ENCODE measurements around the gene GPR137C. TPM values are rescaled to one million over a fixed set of nuclear protein-coding genes. Genes with fewer than 3 reads are reported as not detected.

GPR137C gene
- total and polyA plus RNA-seq, 4 donors: 0.13 to 1.7 (median 0.45) TPM

DNA sequence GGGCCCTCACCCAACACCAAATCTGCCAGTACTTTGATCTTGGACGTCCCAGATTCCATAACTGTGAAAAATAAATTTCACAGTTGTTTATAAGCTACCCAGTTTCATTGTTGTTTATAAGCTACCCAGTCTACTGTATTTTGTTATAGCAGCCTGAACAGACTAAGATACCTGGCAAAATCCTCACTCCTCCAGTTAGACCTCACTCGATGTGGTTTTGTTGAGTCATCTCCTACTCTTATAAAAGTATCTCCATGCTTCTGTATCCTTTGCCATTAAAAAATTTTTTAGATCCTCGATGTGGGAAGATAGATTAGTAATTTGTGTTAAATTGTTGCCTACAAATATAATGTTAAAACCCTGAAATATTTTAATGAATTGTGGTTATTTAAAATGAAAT lies 16.4 kb upstream of the GPR137C start:
- Histone ChIP-seq H3K27ac (ENCODE audit: low read depth in 1 of 2, low read length in 2 of 2) (no peak overlapping the region), H3K4me3 (ENCODE audit: low read length in 2 of 2) (no peak overlapping the region), H3K36me3 (ENCODE audit: control insufficient read depth in 1 of 2, insufficient read depth in 2 of 2, low read length in 1 of 2) (peaks cover 5 to 6% of the 10 kb centered on the region in 2 donors), H3K4me1 (ENCODE audit: control insufficient read depth in 1 of 2, insufficient read depth in 2 of 2, low read length in 2 of 2) (no peaks in the 10 kb centered on the region), H3K27me3 (ENCODE audit: control insufficient read depth in 1 of 2, insufficient read depth in 2 of 2, low read length in 1 of 2) (no peaks in the 10 kb centered on the region), H3K9me3 (ENCODE audit: control insufficient read depth, low read length) (no peaks in the 10 kb centered on the region)
- ATAC-seq (ENCODE audit: low FRiP score) (no peak), DNase-seq (no peak)
- intact Hi-C loops (cut with DNase I): no loop called here
- WGBS, 2 donors: 89 to 90% methylated on average over 3 of the region's 3 CpGs

DNA sequence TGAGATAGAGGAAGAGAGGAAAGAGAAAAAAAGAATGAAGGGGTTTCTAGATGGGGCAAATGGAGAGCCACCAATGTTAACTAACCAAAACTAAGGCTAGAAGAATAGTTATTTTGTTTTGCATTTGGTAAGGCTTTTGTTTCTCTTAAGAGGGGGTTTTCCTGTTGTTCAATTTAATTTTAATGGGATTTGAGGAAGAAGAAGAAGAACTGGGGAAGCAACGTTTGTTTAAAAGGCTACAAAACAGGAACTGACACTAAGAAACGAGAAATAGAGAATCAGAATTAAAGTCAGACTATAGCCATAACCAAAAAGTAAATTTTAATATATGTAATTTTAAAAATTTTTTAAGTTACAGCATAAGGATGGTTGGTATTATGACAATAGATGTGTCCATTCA lies 14.0 kb upstream of the GPR137C start:
- DNase-seq (no peak), ATAC-seq (ENCODE audit: low FRiP score) (no peak)
- no peaks in the 10 kb centered on the region for H3K4me1 ChIP-seq (ENCODE audit: control insufficient read depth in 1 of 2, insufficient read depth in 2 of 2, low read length in 2 of 2)
- H3K27me3 ChIP-seq (ENCODE audit: control insufficient read depth in 1 of 2, insufficient read depth in 2 of 2, low read length in 1 of 2): no peaks in the 10 kb centered on the region
- H3K4me3 ChIP-seq (ENCODE audit: low read length in 2 of 2): no peak overlapping the region
- intact Hi-C loops (cut with DNase I): no loop called here
- no peak overlapping the region for H3K27ac ChIP-seq (ENCODE audit: low read depth in 1 of 2, low read length in 2 of 2)
- 76 to 81% methylated on average over 2 of the region's 2 CpGs for WGBS, 2 donors
- H3K36me3 ChIP-seq (ENCODE audit: control insufficient read depth in 1 of 2, insufficient read depth in 2 of 2, low read length in 1 of 2): peaks cover 5 to 6% of the 10 kb centered on the region in 2 donors
- no peaks in the 10 kb centered on the region for H3K9me3 ChIP-seq (ENCODE audit: control insufficient read depth, low read length)

DNA sequence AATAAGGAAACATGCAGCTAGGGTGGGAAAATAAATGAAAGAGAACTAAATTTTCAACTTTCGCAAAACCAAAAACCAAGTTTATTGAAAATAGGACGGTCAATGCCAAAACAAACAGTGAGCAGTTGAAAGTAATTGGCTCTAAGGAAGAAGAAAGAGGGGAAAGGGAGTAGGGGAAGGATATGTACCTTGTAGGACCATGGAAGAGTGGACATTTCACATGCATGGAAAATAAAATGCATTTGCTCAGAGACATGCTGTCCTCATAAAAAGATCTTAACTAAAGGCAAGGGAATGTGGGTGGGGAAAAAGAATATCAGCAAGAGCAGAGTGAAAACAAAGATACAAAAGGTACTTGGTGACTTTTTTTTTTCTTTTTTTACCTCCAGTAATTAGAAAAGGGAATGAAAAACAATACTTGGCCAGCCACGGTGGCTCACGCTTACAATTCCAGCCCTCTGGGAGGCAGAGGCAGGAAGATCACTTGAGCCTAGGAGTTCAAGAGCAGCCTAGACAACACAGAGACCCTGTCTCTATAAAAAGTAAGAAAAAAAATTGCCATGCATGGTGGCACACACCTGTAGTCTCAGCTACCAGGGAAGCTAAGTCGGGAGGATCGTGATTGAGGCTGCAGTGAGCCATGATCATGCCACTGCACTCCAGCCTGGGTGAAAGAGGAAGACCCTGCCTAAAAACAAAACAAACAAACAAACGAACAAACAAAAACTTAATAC lies 6.9 kb upstream of the GPR137C start:
- ATAC-seq (ENCODE audit: low FRiP score) (no peak), DNase-seq (no peak)
- intact Hi-C loops (cut with DNase I): no loop called here
- no peaks in the 10 kb centered on the region for H3K4me1 ChIP-seq (ENCODE audit: control insufficient read depth in 1 of 2, insufficient read depth in 2 of 2, low read length in 2 of 2)
- H3K36me3 ChIP-seq (ENCODE audit: control insufficient read depth in 1 of 2, insufficient read depth in 2 of 2, low read length in 1 of 2): no peaks in the 10 kb centered on the region
- no peaks in the 10 kb centered on the region for H3K27me3 ChIP-seq (ENCODE audit: control insufficient read depth in 1 of 2, insufficient read depth in 2 of 2, low read length in 1 of 2)
- no peak overlapping the region for H3K4me3 ChIP-seq (ENCODE audit: low read length in 2 of 2)
- peak overlapping the region in 1 of 2 donors; percentile 51 for H3K27ac ChIP-seq (ENCODE audit: low read depth in 1 of 2, low read length in 2 of 2)
- 59 to 61% methylated on average over 7 of the region's 7 CpGs for WGBS, 2 donors
- no peaks in the 10 kb centered on the region for H3K9me3 ChIP-seq (ENCODE audit: control insufficient read depth, low read length)

DNA sequence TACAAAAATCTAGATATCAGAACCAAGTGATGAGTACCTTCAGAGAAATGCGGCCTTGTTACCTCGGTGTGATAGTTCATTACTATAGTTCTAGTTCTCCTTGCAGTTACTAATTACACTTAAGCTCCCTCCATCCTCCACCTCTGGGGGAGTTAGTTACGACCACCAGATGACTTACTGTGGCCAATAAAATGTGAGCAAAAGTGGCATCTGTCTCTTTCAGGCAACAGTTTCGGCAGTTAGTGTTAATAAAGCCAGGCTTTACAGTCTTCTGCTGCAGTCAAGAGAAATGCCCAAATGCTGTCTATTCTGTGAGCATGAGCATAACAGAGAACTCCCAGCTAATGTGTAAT lies 6.3 kb upstream of the GPR137C start:
- H3K27ac ChIP-seq (ENCODE audit: low read depth in 1 of 2, low read length in 2 of 2): no peak overlapping the region
- no peaks in the 10 kb centered on the region for H3K4me1 ChIP-seq (ENCODE audit: control insufficient read depth in 1 of 2, insufficient read depth in 2 of 2, low read length in 2 of 2)
- H3K36me3 ChIP-seq (ENCODE audit: control insufficient read depth in 1 of 2, insufficient read depth in 2 of 2, low read length in 1 of 2): no peaks in the 10 kb centered on the region
- DNase-seq (no peak), ATAC-seq (ENCODE audit: low FRiP score) (no peak)
- no peaks in the 10 kb centered on the region for H3K9me3 ChIP-seq (ENCODE audit: control insufficient read depth, low read length)
- no peak overlapping the region for H3K4me3 ChIP-seq (ENCODE audit: low read length in 2 of 2)
- H3K27me3 ChIP-seq (ENCODE audit: control insufficient read depth in 1 of 2, insufficient read depth in 2 of 2, low read length in 1 of 2): no peaks in the 10 kb centered on the region
- 74 to 78% methylated on average over 4 of the region's 4 CpGs for WGBS, 2 donors
- intact Hi-C loops (cut with DNase I): no loop called here

DNA sequence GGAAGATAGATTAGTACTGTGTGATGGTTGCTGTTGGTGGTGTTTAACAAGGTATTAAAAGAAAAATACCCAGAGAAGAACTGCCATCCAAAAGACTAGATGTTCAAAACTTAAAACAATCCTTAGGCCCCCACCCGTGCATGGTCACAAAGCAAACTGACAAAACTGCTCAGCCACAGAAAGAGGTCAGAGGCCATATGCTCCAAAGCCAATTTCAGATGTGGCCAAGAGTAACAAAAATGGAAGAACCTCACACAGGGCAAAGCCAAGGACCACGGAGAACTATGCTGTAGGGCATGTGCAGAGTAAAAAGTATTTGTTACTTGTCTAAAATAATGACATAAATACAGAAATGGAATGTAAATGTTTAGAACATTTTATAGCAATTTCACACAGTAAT lies 5.6 kb upstream of the GPR137C start:
- Histone ChIP-seq H3K27me3 (ENCODE audit: control insufficient read depth in 1 of 2, insufficient read depth in 2 of 2, low read length in 1 of 2) (no peaks in the 10 kb centered on the region), H3K36me3 (ENCODE audit: control insufficient read depth in 1 of 2, insufficient read depth in 2 of 2, low read length in 1 of 2) (no peaks in the 10 kb centered on the region), H3K9me3 (ENCODE audit: control insufficient read depth, low read length) (no peaks in the 10 kb centered on the region), H3K4me3 (ENCODE audit: low read length in 2 of 2) (no peak overlapping the region), H3K27ac (ENCODE audit: low read depth in 1 of 2, low read length in 2 of 2) (no peak overlapping the region), H3K4me1 (ENCODE audit: control insufficient read depth in 1 of 2, insufficient read depth in 2 of 2, low read length in 2 of 2) (no peaks in the 10 kb centered on the region)
- 4 to 7% methylated on average over 2 of the region's 2 CpGs for WGBS, 2 donors
- intact Hi-C loops (cut with DNase I): no loop called here
- peak; percentile 36 for ATAC-seq (ENCODE audit: low FRiP score)
- no peak for DNase-seq

DNA sequence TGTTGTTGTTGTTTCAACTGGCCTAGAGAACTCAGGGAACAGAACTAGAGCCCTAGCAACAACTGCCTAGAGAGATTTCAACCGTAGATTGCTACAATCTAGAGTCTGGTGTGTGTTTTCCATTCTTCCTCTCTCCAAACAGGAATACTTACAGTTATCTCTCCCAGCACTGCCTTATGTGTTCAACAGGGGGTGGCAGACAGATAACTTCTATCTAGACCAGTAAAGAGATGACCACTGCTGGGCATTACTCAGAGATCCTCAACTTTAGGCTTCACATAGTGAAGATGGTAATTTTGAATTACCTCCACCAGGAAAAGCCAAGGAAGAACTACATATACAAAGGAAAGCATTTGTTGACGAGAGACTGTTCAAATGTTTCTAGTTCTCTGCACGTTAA lies 5.1 kb upstream of the GPR137C start:
- no peak for ATAC-seq (ENCODE audit: low FRiP score)
- H3K4me1 ChIP-seq (ENCODE audit: control insufficient read depth in 1 of 2, insufficient read depth in 2 of 2, low read length in 2 of 2): no peaks in the 10 kb centered on the region
- no peaks in the 10 kb centered on the region for H3K27me3 ChIP-seq (ENCODE audit: control insufficient read depth in 1 of 2, insufficient read depth in 2 of 2, low read length in 1 of 2)
- no peaks in the 10 kb centered on the region for H3K36me3 ChIP-seq (ENCODE audit: control insufficient read depth in 1 of 2, insufficient read depth in 2 of 2, low read length in 1 of 2)
- no peaks in the 10 kb centered on the region for H3K9me3 ChIP-seq (ENCODE audit: control insufficient read depth, low read length)
- no peak overlapping the region for H3K27ac ChIP-seq (ENCODE audit: low read depth in 1 of 2, low read length in 2 of 2)
- H3K4me3 ChIP-seq (ENCODE audit: low read length in 2 of 2): no peak overlapping the region
- 66 to 73% methylated on average over 3 of the region's 3 CpGs for WGBS, 2 donors
- no peak for DNase-seq
- intact Hi-C loops (cut with DNase I): no loop called here

DNA sequence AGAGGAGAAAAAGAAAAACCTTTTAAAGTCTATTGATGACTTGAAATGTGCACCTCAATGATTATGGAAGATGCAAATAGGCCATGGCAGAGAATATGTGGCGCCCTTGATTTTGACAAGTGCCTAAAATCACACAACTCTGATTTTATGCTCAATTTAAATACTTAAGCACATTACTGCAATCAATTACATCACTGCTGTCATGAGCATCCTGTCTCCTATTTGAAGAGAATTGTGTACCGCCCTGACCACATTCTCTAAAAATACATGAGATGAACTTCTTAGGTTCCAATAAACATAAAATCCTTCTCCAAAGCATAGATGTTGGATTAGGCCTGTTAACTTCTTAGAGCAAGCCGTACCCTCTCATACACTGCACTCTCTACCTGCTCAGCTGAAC lies 2.0 kb upstream of the GPR137C start:
- ATAC-seq (ENCODE audit: low FRiP score): no peak
- H3K27me3 ChIP-seq (ENCODE audit: control insufficient read depth in 1 of 2, insufficient read depth in 2 of 2, low read length in 1 of 2): no peaks in the 10 kb centered on the region
- H3K36me3 ChIP-seq (ENCODE audit: control insufficient read depth in 1 of 2, insufficient read depth in 2 of 2, low read length in 1 of 2): no peaks in the 10 kb centered on the region
- no peaks in the 10 kb centered on the region for H3K4me1 ChIP-seq (ENCODE audit: control insufficient read depth in 1 of 2, insufficient read depth in 2 of 2, low read length in 2 of 2)
- H3K9me3 ChIP-seq (ENCODE audit: control insufficient read depth, low read length): no peaks in the 10 kb centered on the region
- intact Hi-C loops (cut with DNase I): loop anchor here (5.0 to 10.0 kb wide), 4 partner anchors 144 to 602 kb away; partner anchors contain the start of genes ERO1A (in 2 of the 2), DDHD1 (in 1 of the 2) and PTGER2 (in 1 of the 2)
- DNase-seq: no peak
- H3K27ac ChIP-seq (ENCODE audit: low read depth in 1 of 2, low read length in 2 of 2): no peak overlapping the region
- H3K4me3 ChIP-seq (ENCODE audit: low read length in 2 of 2): no peak overlapping the region
- WGBS, 2 donors: 91 to 93% methylated on average over 3 of the region's 3 CpGs

DNA sequence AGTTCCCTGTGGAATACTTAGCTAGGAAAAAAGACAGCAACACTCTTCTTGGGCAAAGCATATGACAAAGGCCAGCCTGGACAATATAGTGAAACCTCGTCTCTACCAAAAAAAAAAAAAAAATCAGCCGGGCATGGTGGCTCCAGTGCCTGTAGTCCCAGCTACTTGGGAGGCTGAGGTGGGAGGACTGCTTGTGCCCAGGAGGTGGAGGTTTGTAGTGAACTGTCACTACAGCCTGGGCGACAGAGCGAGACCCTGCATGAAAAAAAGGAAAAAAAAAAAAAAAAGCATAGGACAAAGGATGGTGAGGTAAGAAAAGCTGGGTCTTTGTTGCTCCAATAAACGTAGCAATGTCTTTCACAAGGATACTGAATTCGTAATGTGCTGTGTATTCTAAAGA lies 1.4 kb upstream of the GPR137C start:
- 19 to 23% methylated on average over 6 of the region's 6 CpGs for WGBS, 2 donors
- Histone ChIP-seq H3K27ac (ENCODE audit: low read depth in 1 of 2, low read length in 2 of 2) (no peak overlapping the region), H3K4me3 (ENCODE audit: low read length in 2 of 2) (peak overlapping the region in 1 of 2 donors; percentile 58), H3K36me3 (ENCODE audit: control insufficient read depth in 1 of 2, insufficient read depth in 2 of 2, low read length in 1 of 2) (no peaks in the 10 kb centered on the region), H3K4me1 (ENCODE audit: control insufficient read depth in 1 of 2, insufficient read depth in 2 of 2, low read length in 2 of 2) (no peaks in the 10 kb centered on the region), H3K27me3 (ENCODE audit: control insufficient read depth in 1 of 2, insufficient read depth in 2 of 2, low read length in 1 of 2) (no peaks in the 10 kb centered on the region), H3K9me3 (ENCODE audit: control insufficient read depth, low read length) (no peaks in the 10 kb centered on the region)
- ATAC-seq (ENCODE audit: low FRiP score) (no peak), DNase-seq (no peak)
- intact Hi-C loops (cut with DNase I): loop anchor here (5.0 to 10.0 kb wide), 4 partner anchors 144 to 601 kb away; partner anchors contain the start of genes ERO1A (in 2 of the 2), DDHD1 (in 1 of the 2) and PTGER2 (in 1 of the 2)

DNA sequence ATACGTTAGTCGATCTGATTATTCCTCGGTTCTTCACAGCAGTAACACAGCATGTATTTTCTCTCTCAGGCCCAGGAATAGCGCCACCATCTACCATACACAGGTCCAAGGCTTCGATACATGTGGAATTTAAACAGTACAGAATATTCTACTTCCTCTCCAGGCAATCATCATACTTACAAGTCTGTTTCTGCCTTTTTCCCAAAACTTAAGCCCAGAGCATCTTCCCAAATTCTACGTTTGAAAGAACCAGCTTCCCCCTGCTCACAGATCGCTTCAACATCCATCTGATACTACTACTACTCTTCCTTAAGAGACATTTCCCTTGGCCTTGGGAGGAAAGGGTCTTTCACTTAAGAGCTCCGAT lies 957 bp upstream of the GPR137C start:
- DNase-seq (no peak), ATAC-seq (ENCODE audit: low FRiP score) (no peak)
- Histone ChIP-seq H3K27ac (ENCODE audit: low read depth in 1 of 2, low read length in 2 of 2) (peak overlapping the region; percentile 30 to 82), H3K4me3 (ENCODE audit: low read length in 2 of 2) (peak overlapping the region; percentile 51 to 58), H3K9me3 (ENCODE audit: control insufficient read depth, low read length) (no peaks in the 10 kb centered on the region), H3K36me3 (ENCODE audit: control insufficient read depth in 1 of 2, insufficient read depth in 2 of 2, low read length in 1 of 2) (no peaks in the 10 kb centered on the region), H3K4me1 (ENCODE audit: control insufficient read depth in 1 of 2, insufficient read depth in 2 of 2, low read length in 2 of 2) (no peaks in the 10 kb centered on the region), H3K27me3 (ENCODE audit: control insufficient read depth in 1 of 2, insufficient read depth in 2 of 2, low read length in 1 of 2) (no peaks in the 10 kb centered on the region)
- intact Hi-C loops (cut with DNase I): loop anchor here (5.0 to 10.0 kb wide), 4 partner anchors 143 to 601 kb away; partner anchors contain the start of genes ERO1A (in 2 of the 2), DDHD1 (in 1 of the 2) and PTGER2 (in 1 of the 2)
- 0% methylated on average over 8 of the region's 8 CpGs for WGBS, 2 donors

All from aorta (tissue), 5 donors.